Measurements from ENCODE around the gene TYRP1.

- TF ChIP-seq CTCF (IDR thresholded peaks at IDR 0.05) = no peak
- TF ChIP-seq POLR2A (IDR thresholded peaks at IDR 0.05) = no peak
Observed at GRCh38 chr9:12696931-12697622, 3.9 kb downstream of the TYRP1 start.
